Stomach (tissue), 9 donors: ENCODE measurements around the gene DBP. TPM values are rescaled to one million over a fixed set of nuclear protein-coding genes. Genes with fewer than 3 reads are reported as not detected.

Experiments
- DNase-seq, 2 donors: peaks; one replicate each; pipeline versions ENCODE4 v3.0.0 to v3.0.0-alpha.2; 2013 to 2019
- H3K27ac ChIP-seq, 5 donors: fragments of 200-600 bp in 4 of 5; sonication (generic) in 4 of 5; one replicate each; pipeline ENCODE4 v1.5.1; 2013 to 2019; ENCODE audit warnings: mild to moderate bottlenecking in 1 of 5, moderate library complexity in 1 of 5
- H3K27me3 ChIP-seq, 3 donors: fragments of 200-600 bp; sonication (generic); one replicate each; pipeline ENCODE4 v1.5.1; 2017 to 2019; ENCODE audit warnings: mixed run types in 1 of 3
- H3K36me3 ChIP-seq, 4 donors: fragments of 200-600 bp; sonication (generic); 1 replicate in 3 of 4; 2 replicates in 1 of 4; pipeline ENCODE4 v1.5.1; 2016 to 2019
- H3K4me1 ChIP-seq, 4 donors: fragments of 200-600 bp; sonication (generic); one replicate each; pipeline ENCODE4 v1.5.1; 2016 to 2019
- H3K4me3 ChIP-seq, 4 donors: fragments of 200-600 bp; sonication (generic) in 3 of 4; one replicate each; pipeline ENCODE4 v1.5.1; 2016 to 2019; ENCODE audit warnings: mild to moderate bottlenecking in 1 of 4
- H3K9me3 ChIP-seq, 4 donors: fragments of 200-600 bp; sonication (generic); one replicate each; pipeline ENCODE4 v1.5.1; 2016 to 2019
- CTCF ChIP-seq, 7 experiments: fragments of 450-650 bp in 4 of 7; fragments of 200-600 bp in 3 of 7; sonication (generic) in 3 of 7; IDR thresholded peaks; one replicate each; pipeline ENCODE4 v1.5.1; 2016 to 2019; ENCODE audit warnings: antibody characterized with exemption in 7 of 7, control low read depth in 2 of 7, mild to moderate bottlenecking in 1 of 7
- EP300 ChIP-seq: sonication (generic); formaldehyde crosslinking; IDR thresholded peaks from one replicate; pipeline ENCODE4 v1.6.1; 2017; ENCODE audit warnings: antibody characterized with exemption
- POLR2A ChIP-seq, 4 donors: fragments of 450-650 bp; IDR thresholded peaks; one replicate each; pipeline ENCODE4 v1.6.1; 2016; ENCODE audit warnings: antibody characterized with exemption in 4 of 4, control low read depth in 2 of 4, mild to moderate bottlenecking in 1 of 4, moderate library complexity in 1 of 4
- POLR2AphosphoS5 ChIP-seq, 3 donors: sonication (generic); formaldehyde crosslinking; IDR thresholded peaks; one replicate each; pipeline ENCODE4 v1.6.1; 2016; ENCODE audit warnings: antibody characterized with exemption in 3 of 3
- WGBS, 5 donors: extraction: QIAGEN DNeasy Blood & Tissue Kit in 3 of 5; methylation state at CpG; one replicate each; pipeline versions ENCODE4 v1.1.5 to v1.1.7; 2013 to 2018; 5-methylcytosine and 5-hydroxymethylcytosine counted together
- intact Hi-C: fragments of 100-400 bp; cut with DNase I; formaldehyde crosslinking; loops from one replicate; pipeline ENCODE4 v1.15.1; 2023; ENCODE audit warnings: low total_unique reads
- polyA plus RNA-seq, 3 donors: library from polyadenylated mRNA; stranded (reverse); fragments of 200-250 nt; gene quantifications; one replicate each; pipeline ENCODE4 v1.2.3, GENCODE V29; 2013
- total RNA-seq, 5 donors: library from RNA; depleted of rRNA; stranded (reverse); fragments of >200 nt; gene quantifications; one replicate each; pipeline versions ENCODE4 v1.1.0 to v1.2.3, GENCODE V29; 2014 to 2016
- donor health status: healthy with polysubstance abuse.
- donor health status: Bipolar disorder and iron deficiency.
- donor health status: healthy.

Gene DBP
- total and polyA plus RNA-seq, 8 donors: 4.2 to 29.0 (median 9.6) TPM; not detected in 1

- 93 to 97% (median 95%) methylated on average over 22 to 26 of the region's 26 CpGs for WGBS, 5 donors
- H3K4me3 ChIP-seq: no peak overlapping the region
These were observed 32.9 kb upstream of the DBP start for GRCh38 chr19:48669903-48670668.

GRCh38 chr19:48668761-48669160, 31.6 kb upstream of the DBP start:
- 88 to 97% (median 94%) methylated on average over 2 of the region's 2 CpGs for WGBS, 5 donors
- no peaks in the 10 kb centered on the region for H3K4me1 ChIP-seq
- TF ChIP-seq EP300 (no peak), POLR2A (IDR thresholded peaks at IDR 0.05) (no peak), CTCF (IDR thresholded peaks at IDR 0.05) (no peak), POLR2AphosphoS5 (IDR thresholded peaks at IDR 0.05) (no peak)
- H3K27me3 ChIP-seq: no peaks in the 10 kb centered on the region
- H3K27ac ChIP-seq: no peak overlapping the region
- intact Hi-C loops: no loop called here
- no peak for DNase-seq
- H3K36me3 ChIP-seq: no peaks in the 10 kb centered on the region
- no peaks in the 10 kb centered on the region for H3K9me3 ChIP-seq
- H3K4me3 ChIP-seq: no peak overlapping the region

More at GRCh38 chr19:48669903-48670668, 32.9 kb upstream of the DBP start:
- no peak for DNase-seq
- Histone ChIP-seq H3K4me1 (peaks cover 2 to 3% (median 3%) of the 10 kb centered on the region in 4 donors), H3K9me3 (no peaks in the 10 kb centered on the region), H3K27ac (no peak overlapping the region), H3K27me3 (no peaks in the 10 kb centered on the region), H3K36me3 (no peaks in the 10 kb centered on the region)
- intact Hi-C loops: no loop called here
- no peak for TF ChIP-seq POLR2AphosphoS5 (IDR thresholded peaks at IDR 0.05)
- no peak for TF ChIP-seq EP300
- TF ChIP-seq POLR2A (IDR thresholded peaks at IDR 0.05): no peak
- no peak for TF ChIP-seq CTCF (IDR thresholded peaks at IDR 0.05)

- TF ChIP-seq CTCF (IDR thresholded peaks at IDR 0.05): no peak
- TF ChIP-seq POLR2AphosphoS5 (IDR thresholded peaks at IDR 0.05): no peak
- no peak for TF ChIP-seq EP300
- TF ChIP-seq POLR2A (IDR thresholded peaks at IDR 0.05): no peak
- WGBS, 5 donors: 41 to 76% (median 56%) methylated on average over 3 of the region's 3 CpGs
- Histone ChIP-seq H3K4me1 (no peaks in the 10 kb centered on the region), H3K27ac (no peak overlapping the region), H3K9me3 (no peaks in the 10 kb centered on the region), H3K4me3 (no peak overlapping the region), H3K27me3 (no peaks in the 10 kb centered on the region), H3K36me3 (no peaks in the 10 kb centered on the region)
- DNase-seq: no peak
- intact Hi-C loops: no loop called here
These were observed 31.2 kb upstream of the DBP start for GRCh38 chr19:48668332-48668731.

- no peak overlapping the region for H3K4me3 ChIP-seq
- DNase-seq: no peak
- H3K9me3 ChIP-seq: no peaks in the 10 kb centered on the region
- TF ChIP-seq CTCF (IDR thresholded peaks at IDR 0.05): no peak
- no peak for TF ChIP-seq EP300
- TF ChIP-seq POLR2AphosphoS5 (IDR thresholded peaks at IDR 0.05): no peak
- TF ChIP-seq POLR2A (IDR thresholded peaks at IDR 0.05): no peak
- intact Hi-C loops: no loop called here
- H3K4me1 ChIP-seq: peaks cover 0 to 8% (median 4%) of the 10 kb centered on the region in 4 donors
- 35 to 72% (median 58%) methylated on average over 6 of the region's 6 CpGs for WGBS, 5 donors
- H3K27ac ChIP-seq: no peak overlapping the region
- H3K36me3 ChIP-seq: no peaks in the 10 kb centered on the region
- H3K27me3 ChIP-seq: no peaks in the 10 kb centered on the region
These were observed 28.6 kb upstream of the DBP start for GRCh38 chr19:48665786-48666185.
